Measurements from ENCODE around the gene ACTR3.

Gene ACTR3

DNA sequence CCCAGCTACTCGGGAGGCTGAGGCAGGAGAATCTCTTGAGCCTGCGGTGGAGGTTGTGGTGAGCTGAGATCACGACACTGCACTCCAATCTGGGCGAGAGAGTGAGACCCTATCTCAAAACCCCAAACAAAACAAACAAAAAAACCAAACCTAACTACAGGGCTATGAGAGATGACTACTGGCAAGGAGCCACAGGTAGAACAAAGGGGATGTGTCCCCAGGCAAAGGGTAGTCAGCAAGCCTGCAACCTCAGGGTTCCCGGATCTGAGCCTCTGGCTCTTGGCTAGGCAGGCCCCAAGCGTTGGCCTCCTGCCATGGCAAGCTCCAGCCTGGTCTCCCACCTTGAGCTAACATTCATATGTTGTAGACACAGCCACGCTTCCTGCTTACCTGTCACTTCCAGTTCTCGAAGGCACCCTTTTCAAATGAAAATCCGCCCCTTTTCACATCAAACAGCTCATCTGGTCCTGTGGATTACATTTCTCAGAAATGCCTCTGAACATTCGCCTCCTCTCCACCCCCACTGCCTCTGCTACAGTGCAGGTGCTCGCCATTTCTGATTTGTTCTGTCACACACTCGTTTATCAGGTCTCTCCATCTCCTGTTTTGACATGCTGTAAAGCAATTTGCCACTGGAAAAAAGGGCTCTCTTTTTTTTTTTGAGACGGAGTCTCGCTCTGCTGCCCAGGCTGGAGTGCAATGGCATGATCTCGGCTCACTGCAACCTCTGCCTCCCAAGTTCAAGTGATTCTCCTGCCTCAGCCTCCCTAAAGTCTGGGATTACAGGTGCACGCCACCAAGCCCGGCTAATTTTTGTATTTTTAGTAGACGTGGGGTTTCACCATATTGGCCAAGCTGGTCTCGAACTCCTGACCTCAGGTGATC lies 13.1 kb upstream of the ACTR3 start:
- no peak for DNase-seq (ENCODE audit: low read depth, low spot score)

DNA sequence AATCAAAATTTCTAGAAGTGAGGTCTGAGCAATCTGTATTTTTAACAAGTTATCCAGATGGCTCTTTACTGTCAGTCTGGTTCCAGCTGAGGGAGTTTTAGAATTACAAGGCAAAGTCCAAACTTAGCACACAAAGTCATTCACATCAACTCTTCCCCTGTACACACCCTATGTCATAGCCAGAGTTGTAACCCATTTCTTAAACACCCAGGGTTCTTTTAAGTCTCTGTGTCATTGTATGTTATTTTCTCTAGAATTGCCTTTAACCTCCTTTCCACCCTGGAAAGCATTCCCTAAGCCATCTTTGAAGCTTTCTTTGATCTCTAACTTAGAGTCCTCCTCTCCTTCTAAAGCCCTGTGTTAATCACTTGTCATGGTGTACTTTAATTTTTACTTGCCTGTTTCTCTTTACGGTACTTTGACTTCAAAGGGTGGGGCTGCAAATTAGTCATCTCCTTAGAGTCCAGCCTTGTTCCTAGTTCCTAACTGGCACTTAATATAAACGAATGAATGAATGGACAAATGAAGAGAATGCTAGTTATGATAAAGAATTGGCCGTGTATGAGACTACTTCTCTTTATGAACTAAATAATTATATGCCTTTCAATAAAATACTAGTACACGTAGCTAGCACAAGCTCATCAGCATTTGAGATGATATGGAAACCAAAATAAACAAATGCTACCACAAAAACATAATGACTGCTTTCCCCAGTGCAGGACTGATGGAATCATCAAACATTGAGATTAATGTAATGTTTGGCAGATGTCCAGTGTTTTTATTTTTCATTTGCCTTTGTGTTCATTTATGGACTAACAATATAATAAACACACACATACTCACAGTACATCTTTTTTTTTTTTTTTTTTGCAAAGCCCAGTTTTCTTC lies 11.9 kb upstream of the ACTR3 start:
- DNase-seq (ENCODE audit: low read depth, low spot score): no peak

DNA sequence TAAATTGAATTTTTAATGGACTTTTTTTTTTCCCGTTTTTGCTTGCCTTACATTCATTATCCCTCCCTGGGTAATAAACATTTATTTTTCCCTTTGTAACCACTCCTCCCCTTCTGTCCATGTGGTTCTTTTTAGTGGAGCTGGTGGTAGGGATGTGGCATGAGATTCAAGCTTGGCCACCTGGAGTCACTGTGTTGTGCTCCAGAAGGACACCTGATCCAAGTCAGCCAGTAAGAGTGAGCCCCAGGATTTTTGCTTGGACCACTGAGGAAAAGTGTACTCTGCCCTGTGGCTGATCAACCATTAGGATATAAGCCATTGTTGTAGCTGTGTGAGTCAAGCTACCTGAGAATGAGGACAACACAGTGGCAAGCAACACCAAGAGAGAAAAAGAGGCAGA lies 11.1 kb upstream of the ACTR3 start:
- no peak for DNase-seq (ENCODE audit: low read depth, low spot score)

DNA sequence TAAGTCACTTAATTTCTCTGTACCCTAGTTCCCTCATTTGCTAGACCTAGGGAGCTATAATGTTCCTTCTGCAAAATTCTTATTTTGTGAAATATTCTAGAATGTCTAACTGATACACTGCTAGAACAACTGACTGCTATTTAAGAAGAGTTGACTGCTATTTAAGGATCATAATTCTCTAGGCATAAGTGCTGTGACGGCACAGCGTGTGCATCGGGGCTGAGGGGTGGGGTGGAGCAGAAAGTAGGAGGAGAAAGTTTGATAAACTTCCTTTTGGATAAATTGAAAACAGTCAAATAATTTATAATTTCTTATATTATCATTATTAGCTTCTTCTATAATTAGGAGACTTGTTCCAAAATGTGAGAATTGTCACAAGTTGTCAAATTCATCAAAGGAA lies 10.4 kb upstream of the ACTR3 start:
- no peak for DNase-seq (ENCODE audit: low read depth, low spot score)

DNA sequence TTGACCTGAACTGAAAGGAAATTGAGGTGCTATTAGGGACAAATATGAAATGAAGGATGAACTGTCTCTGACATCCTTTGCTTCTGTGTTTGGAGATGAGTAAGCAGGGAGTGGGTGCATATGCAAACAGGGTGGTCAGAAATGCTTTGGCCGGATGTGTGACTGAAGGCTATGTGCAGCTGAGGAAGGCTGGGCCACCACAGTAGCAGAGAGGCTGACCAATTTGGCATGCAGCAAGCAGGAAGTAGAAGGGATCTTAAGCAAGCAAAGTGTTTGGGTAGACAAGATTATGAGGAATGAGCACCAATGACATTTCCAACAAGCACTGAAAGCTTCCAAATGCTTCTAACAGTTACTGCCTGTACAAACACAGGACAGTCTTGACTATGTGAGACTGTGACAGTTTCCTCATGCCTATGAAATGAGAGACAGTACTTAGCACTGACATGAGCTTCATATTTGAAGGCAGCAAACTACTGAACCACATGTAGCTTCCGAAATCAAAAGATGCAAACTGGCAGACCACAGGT lies 3.3 kb upstream of the ACTR3 start:
- no peak for DNase-seq (ENCODE audit: low read depth, low spot score)

DNA sequence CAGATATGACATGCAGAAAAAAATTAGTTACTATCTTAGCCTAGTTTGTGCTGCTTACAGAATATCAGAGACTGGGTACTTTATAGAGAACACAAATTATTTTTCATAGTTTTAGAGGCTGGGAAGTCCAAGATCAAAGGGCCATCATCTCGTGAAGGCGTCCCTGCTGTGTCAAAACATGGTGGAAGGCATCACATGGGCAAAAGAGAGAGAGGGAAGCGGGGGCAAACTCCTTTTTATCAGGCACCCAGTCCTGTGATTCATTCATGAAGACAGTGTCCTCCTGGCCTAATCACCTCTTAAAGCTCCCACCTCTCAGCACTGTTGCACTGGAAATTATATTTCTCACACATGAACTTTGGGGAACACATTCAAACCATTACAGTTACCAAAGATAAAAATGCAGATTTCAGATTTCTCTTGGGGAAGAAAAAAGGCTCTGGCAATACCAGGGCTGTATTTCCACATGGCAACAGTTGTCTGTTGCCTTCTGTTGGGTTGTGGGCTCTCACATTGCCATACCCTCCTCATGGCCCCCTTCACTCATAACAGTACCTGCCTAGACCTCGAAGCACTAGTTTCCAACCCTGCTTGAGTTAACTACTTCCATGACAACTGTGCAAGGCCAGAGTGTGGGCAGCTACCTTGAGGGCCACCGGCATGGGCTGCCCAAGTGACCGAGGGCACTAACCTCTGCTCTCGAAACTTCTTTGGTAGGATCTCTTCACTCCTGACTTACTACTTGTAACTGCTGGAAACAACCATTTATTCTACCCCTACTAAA lies 2.7 kb upstream of the ACTR3 start:
- DNase-seq (ENCODE audit: low read depth, low spot score): no peak

DNA sequence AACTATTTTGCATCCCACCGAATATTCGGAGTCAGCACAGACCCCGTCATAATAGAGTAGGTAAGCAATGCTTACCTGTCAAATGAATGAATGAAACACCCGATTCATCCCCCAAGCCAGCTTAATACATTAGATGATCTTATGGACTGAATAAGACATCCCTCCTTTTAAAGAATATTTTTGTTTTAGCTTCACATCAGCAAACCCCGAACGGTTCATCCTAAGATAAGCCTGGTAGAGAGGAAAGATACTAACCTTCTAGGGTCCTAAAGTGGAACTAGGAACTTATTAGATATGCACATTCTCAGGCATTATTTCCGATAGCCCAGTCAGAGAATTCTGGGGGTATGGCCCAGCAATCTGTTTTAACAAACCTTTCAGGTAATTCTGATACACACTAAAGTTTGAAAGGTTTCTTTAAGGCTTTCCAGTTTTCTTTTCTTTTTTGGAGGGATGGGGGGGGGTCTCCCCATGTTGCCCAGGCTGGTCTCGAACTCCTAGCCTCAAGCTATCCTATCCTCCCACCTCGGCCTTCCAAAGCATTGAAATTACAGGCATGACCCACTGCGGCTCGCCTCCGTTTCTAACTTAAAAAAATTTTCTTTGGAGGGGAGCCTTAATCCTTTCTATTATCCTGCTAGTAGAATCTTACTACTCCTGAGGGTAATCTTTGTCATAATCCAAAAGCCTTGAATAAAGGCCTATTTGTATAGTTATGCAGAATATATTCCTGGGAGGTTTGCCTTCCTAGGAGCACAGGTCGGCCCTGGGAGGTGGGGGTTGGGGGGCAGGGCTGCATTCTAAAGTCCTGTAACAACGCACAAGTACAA lies 1.0 kb upstream of the ACTR3 start:
- no peak for DNase-seq (ENCODE audit: low read depth, low spot score)

DNA sequence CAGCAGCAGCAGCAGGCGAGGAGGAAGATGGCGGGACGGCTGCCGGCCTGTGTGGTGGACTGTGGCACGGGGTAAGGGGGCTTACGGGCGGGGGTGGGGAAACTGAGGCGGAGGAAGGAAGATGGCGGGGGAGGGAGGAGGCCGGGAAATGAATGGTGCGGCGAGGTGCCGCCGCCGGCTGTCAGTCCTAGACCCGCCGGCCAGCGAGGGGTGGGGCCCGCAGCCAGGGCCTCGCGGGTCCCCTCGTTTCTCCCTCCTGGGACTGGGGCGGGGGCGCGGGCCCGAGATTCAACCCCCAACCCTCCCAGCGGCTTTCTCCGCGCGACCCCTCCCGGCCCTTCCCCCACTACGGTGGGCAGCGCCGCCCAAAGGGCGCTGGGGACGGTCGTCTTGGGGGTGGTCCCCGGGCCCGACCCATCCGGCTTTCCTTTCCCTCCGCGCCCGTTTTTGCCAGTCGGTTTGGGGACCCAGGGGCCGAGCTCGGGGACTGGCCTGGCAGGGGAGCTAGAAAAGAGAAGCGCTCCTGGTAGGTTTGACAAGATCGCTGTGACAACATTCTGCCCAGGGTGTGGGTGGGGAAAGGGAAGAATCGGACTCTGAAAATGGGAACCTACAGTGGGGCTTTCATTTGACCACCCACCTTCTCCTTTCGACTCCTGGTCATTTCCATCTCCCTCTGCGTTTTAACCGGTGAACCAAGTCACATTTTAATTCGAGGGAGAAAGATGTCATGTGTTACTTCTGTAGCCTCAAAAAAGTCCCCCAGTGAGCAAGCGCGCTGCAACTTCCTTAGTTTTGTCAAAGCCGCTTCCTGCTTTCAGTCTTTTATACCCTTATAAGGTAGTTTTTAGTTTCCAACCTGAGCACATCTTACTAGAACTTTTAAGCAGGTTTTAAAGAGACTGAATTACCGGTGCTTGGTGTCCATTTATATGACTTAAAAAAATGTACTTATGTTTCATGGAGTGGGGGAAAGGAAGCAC lies 655 bp downstream of the ACTR3 start:
- DNase-seq (ENCODE audit: low read depth, low spot score): no peak

DNA sequence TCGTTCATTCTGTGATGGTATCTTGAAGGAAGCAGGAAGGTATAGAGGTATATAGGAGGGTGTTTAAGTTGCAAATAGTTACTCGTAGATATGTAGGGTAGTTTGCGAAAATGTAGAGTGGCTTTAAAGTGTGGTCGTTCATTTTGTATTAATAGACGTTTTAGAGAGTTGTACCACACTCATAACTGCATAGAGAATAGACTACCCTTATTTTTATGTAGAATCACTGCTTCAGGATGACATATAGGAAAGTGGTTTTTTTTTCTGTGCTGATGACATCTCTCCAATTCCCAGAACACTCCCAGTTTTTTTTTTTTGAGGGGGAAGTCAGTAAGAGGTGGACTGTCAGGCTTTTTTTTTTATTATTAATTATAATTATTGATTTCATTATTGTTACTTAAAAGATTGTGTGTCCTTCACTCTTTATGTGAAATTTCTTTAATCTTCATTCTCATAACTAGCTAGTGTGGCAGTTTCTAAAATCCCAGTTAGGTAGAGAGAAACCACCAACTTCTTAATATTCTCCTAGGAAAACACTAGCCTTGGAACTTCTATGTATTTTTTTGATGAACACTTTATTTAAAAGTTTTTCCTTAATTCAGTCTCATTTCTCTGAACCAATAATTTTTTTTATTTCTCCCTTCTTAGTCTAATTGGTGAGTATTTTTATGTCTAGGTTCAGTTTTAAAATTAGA lies 1.5 kb downstream of the ACTR3 start:
- DNase-seq (ENCODE audit: low read depth, low spot score): no peak

DNA sequence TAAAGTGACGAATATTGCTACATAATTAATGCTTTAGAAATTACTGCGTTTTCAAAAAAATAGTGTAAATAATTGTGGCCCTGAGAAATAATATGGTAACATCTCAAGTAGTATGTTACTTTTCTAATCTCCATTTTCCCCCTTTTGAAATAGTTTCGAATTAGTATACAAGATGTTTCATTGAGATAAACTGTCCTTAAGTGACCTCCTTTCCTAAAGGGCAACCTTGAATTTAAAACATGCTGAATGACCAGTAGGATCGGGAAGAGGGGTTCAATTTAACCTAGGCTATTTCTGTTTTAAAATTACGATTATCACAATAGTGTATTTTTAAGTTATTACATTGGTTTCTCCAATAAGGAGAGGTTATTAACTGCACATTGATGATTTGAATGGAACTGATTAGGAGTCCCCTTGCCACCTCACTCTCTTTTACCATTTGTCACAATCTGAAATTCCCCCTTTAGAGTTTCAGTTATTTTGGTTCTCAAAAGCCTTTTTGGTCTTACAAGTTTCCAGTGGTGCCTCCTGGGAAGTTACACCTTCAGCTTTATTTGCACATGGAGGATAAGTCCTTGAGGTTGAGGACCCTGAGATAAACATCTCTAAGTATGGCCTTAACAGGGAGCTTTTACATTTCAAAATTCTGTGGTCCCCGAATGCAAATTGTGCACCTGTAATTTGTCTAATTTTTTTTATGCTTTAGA lies 2.3 kb downstream of the ACTR3 start:
- no peak for DNase-seq (ENCODE audit: low read depth, low spot score)

DNA sequence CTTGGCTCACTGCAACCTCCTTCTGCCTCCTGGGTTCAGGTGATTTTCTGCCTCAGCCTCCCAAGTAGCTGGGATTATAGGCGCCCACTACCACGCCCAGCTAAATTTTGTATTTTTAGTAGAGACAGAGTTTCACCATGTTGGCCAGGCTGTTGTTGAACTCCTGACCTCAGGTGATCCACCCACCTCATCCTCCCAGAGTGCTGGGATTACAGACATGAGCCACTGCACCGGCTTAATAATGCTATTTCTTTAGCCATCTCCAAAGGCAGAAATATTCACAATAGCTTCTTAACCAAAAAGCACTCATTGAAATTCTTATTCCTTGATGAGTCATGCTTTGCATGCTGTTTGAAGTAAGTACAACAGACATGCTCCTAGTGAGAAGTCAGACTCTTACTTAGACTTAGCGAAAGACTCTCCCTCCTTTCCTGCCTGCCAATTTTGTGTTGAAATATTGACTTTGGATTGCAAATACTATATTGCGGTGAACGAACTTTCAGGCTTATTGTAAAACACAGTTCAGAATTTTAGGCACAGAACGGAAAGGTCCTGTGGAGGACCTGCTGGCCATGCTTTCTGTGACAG lies 4.4 kb downstream of the ACTR3 start:
- DNase-seq (ENCODE audit: low read depth, low spot score): no peak

DNA sequence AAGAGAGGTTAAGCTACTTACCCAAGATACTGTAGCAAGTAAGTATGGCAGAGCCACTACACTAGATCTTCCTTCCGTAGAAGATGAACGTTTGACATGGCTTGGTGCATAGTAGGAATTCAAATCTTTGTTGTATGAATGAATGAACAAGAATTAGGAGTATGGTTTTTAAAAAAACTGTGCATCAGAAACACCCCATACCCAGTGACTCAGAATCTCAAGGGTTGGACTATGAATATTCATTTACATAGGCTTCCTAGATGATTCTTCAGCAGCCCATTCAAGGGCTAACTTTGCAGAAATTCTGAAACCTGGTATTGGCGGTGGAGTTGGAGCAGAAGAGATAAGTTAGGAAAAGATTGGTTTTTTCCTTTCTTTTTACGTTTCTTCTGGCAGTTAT lies 5.4 kb downstream of the ACTR3 start:
- no peak for DNase-seq (ENCODE audit: low read depth, low spot score)

DNA sequence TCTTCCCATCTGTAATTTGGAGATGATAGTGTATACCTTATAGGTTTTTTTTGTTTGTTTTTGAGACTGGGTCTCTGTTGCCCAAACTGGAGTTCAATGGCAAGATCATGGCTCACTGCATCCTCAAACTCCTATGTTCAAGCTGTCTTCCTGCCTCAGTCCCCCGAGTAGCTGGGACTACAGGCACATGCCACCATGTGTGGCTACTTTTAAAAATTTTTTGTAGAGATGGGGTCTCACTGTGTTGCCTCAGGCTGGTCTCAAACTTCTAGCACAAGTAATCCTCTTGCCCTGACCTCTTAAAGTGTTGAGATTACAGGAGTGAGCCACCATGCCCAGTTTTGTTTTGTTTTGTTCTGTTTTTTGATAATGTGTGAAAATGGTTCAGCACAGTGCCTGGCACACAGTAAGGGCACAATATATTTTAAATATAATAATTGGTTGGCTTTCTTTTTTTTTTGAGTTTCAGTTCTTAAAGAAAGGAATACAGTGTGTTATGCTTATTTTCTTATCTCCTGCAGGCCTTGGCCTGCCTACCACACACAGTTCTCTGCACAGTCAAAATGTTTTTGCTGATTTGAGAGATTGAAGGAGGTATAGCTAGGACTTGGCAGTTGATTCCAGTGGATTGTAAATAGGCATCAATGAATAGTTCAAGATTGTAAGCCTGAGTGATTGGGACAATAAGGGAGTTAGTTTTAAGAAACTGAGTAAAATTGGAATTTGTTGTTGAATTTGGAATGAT lies 6.1 kb downstream of the ACTR3 start:
- no peak for DNase-seq (ENCODE audit: low read depth, low spot score)

DNA sequence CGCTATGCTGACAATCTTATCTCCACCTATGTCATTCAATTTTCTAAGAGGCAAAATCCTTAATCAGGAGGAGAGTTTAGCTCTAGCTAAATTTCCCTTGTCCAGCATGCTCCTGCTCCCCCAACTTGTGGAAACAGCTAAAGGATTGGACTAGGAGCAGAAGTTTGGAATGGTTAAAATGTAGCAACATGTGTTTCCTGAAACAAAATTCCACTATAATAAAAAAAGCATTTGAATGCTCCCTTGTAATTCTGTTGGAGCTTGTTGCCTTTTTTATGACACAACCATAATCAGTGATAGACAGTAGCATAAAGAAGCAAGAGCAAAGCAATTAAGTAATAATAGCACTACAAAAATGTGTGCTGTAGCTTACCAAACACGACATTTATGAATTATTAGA lies 6.9 kb downstream of the ACTR3 start:
- no peak for DNase-seq (ENCODE audit: low read depth, low spot score)

DNA sequence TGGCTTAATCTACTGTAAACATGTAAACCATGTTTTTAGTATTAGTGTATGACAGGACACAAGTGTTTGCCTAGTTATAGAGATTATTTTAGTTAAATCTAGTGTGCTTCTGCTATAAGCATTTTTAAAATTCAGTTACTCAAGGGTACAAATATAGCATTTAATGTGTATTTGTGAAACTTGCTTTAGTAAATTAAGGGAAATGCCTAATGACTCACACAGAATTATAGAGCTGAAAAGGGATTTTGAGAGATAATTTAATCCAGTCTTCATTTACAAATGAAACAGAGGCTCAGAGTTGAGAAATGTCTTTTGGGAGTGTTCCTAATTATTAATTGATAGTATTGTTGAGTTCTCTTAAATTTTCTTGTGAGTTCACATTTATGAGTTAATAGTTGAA lies 8.2 kb downstream of the ACTR3 start:
- DNase-seq (ENCODE audit: low read depth, low spot score): no peak

DNA sequence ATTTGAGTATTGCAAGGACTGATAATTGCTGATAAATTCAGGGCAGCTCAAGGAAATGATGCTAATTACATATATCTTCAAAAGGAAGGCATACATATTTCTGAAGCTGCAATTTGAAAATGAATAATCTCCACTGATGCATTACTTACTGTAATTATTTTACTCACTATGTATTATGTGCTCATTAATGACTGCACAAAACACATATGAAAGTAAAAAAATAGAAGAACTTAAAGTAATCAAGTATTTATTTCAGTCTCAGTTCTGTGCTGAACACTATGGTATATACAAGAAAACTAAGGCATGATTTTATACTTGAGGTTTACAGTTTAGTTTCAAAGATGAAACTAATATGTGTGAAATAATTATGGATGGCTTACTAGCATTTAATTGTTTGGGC lies 9.3 kb downstream of the ACTR3 start:
- no peak for DNase-seq (ENCODE audit: low read depth, low spot score)

DNA sequence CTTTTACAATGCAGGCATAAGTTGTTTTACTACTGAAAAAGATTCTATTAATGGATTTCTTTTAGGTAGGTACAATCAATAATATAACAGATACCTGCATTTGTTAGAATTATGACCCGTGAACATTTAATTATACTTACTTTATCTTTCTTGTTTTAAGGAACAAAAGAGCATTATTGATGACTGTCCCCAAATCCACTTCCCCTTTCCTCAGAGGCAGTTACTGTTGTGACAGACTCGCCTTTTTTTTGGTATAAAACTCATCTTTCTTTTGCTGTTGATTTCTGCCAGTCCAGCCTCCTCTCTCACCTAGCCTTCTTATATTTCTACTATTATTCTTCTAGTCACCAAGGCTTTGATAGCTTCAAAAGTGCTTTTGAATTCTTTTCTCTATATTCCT lies 12.1 kb downstream of the ACTR3 start:
- no peak for DNase-seq (ENCODE audit: low read depth, low spot score)

Measured in iPS DF 19.7 (cell line).